Body of pancreas (tissue), 4 donors: ENCODE data around the gene KRT84.

Experiments
- CTCF ChIP-seq, 7 experiments: fragments of 450-650 bp in 4 of 7; fragments of 200-600 bp in 3 of 7; sonication (generic) in 3 of 7; IDR thresholded peaks; one replicate each; pipeline ENCODE4 v1.5.1; 2016 to 2019; ENCODE audit warnings: antibody characterized with exemption in 7 of 7
- POLR2A ChIP-seq, 3 donors: fragments of 450-650 bp; IDR thresholded peaks; one replicate each; pipeline ENCODE4 v1.6.1; 2016; ENCODE audit warnings: antibody characterized with exemption in 3 of 3, mild to moderate bottlenecking in 2 of 3

DNA sequence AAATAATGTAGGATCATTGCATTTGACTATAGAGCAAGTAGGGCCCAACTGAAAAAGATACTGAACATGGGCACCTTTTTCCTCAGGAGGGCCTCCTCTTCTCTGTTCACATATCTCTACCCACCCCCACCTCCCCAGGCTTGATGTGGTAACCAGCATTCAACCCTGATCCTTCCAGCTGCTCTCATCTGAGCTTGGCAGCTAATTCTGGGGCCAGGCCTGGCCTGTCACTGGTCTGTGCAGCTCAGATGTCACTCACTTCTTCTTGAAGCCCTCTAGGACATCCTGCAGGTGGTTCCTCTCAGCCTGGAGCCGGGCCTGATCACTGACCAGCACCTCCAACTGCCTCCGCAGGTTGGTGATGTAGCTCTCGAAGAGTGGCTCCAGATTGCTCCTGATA lies 2.1 kb downstream of the KRT84 start:
- TF ChIP-seq CTCF (IDR thresholded peaks at IDR 0.05) (no peak), POLR2A (IDR thresholded peaks at IDR 0.05) (no peak)
